GM18502 (cell line): Measurements from ENCODE around the gene FAM9B.
"Not testable (repeated sequence)": the region's sequence is repeated elsewhere in the genome, so short reads cannot be mapped to it uniquely, and the experiment has no call there.

Experiments used
- ATAC-seq: cut with Tn5 transposase; IDR thresholded peaks from one replicate; pipeline ENCODE4 v1.9.1; 2021; ENCODE audit warnings: mild to moderate bottlenecking; ENCODE audit not compliant: unreplicated experiment, poor library complexity

Gene FAM9B

DNA sequence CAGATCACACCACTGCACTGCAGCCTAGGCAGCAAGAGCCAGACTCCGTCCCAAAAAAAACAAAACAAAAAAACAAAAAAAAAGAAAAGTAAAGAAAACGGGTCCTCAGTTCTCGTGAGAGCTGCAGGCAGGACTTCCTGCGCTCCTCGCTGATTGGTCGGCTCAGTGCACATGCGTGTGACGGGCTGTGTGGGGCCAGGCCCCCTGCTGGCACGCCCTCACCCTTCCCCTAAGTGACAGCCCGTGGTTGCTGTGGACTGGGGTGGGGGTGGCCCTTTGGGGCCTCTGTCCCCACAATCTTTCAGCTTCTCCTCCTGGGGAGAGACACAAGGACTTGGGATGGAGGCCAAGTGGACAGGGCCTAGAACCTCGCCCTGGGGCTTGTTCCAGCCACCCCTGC is at the start of gene FAM9B:
Gene FAM9B (minus strand): TSS at position 139 of the 400 bp plus-strand sequence. CDS start 1,141 bp downstream, outside the sequence.
- no peak for ATAC-seq

DNA sequence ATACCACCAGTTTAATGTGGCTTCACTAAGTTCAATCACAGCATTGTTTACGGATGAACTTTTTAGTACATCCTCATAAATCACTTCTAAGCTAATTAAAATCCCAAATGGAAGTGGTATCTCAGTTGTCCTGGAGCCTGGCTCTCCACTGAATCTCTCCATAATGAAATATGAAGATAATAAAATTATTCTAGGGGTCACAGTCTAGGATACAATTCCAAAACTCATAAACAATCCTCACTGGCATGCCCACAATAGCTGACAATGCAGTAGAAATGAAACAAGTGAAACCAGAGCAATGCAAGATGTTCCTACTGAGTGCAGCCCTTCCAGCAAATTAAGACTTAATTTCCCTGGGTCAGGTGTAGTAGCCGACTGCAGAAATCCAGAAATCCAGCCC is 47.3 kb upstream of the FAM9B start:
- ATAC-seq, result no peak

DNA sequence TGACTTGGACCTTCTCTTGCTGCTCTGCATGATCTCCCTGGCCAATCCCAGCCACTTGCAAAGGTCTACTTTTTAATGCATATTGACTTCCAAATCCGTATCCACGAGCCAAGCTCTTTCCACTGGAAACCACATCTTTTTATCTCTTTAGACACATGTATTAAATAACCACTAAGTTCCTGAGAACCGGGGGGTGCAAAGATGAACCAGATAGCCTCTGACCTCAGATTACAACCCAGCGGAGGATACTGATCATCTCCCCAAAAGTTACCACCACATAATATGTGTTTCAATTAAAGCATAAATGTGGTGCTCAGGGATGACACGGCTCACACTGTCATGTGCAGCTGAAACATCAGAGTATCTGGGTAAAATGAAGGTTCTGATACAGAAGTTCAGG is 40.4 kb upstream of the FAM9B start:
- no peak for ATAC-seq

DNA sequence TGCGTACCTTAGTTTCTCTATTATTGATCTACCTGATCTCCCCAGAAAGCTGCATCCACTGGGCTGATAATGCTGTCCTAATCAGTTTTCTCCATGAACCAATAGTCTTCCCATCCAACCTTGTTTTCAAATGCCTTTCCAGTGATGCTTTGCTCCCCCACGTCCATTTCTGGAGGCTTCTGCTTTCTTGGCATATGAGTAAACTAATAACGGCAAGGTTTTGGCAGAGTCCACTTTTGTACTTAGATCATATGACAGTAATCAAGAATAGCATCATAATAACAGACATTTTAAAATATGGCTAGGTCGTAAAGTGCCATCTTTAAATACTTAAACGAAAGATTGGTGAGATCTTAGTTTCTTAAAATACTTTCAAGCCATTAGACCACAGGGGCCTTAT is 38.4 kb upstream of the FAM9B start:
- ATAC-seq, result no peak

DNA sequence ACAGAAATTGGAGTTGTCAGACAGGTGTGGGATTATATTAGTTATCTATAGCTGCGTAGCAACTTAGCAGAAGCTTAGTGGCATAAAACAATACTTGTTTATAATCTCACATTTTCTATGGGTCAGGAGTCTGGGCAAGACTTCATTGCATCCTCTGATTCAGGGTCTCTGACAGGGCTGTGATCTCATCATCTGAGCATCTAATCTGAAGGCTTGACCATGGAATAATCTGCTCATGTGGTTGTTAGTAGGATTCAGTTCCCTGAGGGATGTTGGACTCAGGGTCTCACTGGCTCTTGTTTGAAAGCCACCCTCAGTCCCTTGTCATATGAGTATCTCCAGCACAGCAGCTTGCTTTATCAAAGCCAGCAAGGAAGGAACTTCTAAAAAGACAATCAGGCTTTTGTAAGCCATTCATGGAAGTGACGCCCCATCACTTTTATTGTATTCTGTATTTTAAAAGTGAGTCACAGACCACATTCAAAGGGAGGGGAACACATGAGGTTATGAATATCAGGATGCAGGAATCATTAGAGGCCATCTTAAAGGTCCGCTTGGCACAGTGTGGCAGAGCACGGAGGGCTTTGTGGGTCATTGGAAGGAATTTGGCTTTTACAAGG is 37.2 kb upstream of the FAM9B start:
- no peak for ATAC-seq

DNA sequence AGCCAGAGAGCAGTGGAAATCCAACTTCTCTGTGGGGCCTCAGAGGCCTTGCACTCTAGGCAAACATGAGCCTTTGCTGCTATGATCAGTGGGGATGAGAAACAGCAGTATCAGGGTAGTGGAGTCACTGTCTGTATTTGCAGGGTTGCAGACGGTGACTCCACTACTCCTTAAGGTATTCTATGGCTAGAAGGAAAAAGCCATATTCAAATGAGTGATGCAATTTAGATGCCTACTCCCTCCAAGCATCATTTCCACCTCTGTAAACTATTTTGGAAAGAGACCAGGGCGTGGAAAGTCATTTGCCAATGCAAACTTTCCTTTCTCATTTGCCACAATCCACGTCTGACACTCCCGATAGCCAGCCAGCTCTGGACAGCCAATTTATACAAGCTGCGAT is 35.6 kb upstream of the FAM9B start:
- no peak for ATAC-seq

DNA sequence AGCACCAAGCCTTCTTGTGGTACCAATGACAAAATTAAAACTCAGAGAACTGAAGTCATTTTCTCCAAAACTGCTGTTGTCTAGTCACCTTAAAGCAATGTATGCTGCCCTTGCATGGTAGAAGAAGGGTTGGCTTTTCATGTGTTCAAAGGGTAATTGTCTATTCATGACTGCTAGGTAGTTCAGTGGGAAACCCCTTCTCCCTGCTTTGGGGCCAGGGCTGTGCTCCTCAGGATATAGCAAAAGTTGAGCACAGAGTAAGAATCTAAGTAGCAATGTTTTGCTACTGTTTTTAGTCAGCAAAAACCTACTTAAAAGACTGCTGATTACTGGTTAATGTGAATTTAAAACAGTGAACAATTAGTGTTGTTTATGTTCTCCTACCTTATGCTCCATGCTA is 30.8 kb upstream of the FAM9B start:
- no peak for ATAC-seq

DNA sequence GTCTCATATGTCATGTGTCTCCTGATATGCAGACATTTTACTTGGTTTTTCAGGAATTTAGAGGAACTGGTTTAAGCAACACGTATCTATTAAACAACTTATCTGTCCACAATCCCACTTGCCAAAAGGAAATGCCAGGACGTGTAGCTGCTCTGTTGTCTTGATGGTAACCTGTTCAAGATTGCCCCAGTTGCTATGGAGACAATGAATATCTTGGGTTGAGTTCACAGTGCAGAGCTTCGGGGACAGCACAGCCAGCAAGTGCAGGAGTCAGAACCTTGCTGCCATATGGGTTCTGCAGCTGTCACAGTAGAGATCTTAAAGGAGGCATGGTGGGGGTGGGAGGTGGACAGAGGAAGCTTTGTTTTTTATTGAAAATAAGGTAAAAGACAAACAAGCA is 28.7 kb upstream of the FAM9B start:
- no peak for ATAC-seq

DNA sequence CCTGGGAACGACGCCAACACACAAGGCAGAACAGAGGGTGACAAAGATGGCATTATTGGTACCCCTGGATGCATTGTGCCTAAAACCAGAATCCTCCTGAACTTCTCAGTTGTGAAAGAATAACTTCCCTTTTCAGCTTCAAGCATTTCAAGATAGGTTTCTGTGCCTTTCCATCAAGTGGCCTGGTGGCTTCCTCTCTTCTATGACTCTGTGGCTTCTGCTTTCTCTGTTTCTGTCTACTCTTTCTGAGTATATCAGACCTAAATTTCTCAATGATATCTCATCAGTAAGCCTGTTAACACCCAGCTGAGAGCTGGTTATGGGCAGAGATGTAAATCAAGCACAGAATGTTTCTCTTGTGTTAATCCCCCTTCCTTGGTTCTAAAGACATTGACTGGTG is 21.4 kb upstream of the FAM9B start:
- ATAC-seq, result no peak

DNA sequence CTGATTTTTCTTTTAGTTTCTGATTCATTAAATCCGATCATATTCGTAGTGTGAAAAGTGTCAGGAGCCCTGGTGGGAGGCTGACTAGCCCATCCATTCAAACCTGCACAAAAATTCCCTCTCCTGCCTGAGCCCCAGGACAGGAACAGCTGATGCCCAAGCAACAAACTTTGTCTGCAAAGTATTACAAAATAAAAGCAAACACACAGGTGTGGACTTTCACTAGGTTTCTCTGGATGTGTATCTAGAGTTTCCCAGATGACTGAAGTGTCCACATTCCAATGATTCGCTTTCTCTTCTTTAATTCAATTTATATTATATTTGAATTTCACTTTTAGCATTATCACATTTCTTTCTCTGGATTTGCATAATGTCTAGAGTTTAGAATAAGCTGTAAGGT is 18.2 kb upstream of the FAM9B start:
- no peak for ATAC-seq

DNA sequence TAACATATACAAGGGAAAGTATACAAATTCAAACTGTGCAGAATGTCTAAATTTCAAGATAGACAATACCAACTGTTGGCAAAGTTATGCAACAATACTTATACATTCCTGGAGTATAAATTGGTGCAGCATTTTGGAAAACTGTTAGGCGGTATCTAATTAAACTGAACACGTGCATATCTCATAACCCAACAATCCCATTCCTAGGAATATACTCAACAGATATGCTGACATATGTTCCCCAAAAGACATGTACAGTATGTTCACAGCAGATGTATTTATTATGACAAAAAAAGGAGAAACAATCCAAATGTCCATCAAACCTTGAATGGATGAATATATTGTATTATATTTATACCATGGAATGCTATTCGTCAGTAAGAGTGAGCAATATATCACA is 16.4 kb upstream of the FAM9B start:
- no peak for ATAC-seq

DNA sequence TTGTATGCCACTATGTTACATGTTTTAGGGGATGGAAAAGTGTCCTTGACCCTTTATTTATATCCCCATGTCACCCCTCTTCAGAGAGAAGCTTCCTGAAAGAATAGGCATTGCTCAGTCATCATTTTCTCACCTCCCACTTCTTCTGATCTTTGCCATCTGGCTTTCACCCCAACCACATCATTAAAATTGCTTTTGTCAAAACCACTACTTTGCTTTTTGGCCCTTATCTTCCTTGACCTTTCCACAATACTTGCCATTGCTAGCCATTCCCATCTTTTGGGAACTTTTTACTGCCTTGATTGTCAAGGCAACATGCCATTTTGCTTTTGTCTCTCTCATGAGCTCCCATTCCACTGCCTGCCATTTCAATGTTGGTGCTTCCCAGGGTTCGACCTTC is 14.9 kb upstream of the FAM9B start:
- ATAC-seq, result no peak

DNA sequence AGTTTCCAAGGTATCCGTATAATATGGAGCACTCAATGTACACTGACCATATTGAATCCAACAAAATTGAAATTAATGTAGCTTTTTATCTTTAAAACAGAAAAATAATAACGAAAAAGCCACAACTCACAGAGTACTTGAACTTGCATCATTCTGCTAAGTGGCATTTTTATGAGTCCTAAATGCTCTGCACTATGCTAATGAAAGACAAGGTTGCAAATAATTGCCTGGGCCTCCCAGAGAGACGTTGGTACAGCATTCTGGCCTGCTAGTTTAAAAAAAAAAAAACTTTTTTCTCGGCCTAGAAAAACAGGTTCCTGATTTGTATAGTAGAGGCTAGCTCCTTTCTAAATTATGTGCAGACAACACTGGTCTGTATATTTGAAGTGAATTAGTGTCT is 4.3 kb upstream of the FAM9B start:
- no peak for ATAC-seq

DNA sequence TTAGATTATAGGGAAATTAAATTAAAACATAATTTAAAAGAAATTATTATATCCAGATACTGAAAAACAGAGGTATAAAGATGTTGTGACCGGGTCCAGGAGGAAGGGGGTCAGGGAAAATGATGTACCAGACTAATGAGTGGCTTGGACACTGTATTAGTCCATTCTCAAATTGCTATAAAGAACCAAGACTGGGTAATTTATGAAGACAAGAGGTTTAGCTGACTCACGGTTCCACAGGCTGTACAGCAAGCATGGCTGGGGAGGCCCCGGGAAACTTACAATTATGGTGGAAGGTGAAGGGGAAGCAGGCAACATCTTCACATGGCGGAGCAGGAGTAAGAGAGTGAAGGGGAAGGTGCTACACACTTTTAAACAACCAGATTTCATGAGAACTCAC is 3.4 kb upstream of the FAM9B start:
- no peak for ATAC-seq

DNA sequence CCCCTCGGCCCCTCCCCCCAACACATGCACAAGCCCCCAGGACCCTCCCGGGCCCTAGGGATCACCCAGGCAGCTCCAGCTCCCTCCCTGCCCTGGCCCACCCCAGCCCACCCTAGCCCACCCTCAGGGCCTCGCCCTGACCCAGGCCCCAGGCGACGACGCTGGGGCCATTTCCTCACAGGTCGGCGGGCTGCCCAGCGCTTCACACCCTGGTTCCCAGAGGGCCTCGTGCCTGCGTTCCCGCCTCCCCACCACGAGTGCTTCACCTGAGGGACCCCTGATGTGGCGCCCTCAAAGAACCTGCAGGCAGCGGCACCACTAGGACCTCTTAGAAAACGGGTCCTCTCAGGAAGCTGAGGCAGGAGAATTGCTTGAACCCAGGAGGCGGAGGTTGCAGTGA is 341 bp downstream of the FAM9B start:
- no peak for ATAC-seq

DNA sequence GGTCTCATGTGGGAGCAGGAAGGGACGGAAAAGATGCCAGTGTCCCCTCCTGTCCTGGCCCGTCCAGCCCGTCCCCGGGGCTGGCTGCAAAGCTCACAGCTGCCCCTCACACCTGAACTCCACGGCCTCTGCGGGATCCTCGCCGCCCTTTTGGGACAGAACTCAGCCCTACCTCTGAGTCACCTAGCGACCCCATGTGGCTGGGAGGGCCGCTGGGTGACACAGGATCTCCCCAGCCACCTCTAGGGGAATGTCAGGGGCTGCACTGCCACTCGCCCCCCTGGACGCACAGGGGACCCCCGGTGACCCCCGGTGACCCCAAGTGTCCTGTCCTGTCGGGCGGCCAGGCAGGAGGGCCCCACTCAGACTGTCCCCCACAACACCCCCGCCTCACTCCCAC is 748 bp downstream of the FAM9B start:
- ATAC-seq, result no peak

DNA sequence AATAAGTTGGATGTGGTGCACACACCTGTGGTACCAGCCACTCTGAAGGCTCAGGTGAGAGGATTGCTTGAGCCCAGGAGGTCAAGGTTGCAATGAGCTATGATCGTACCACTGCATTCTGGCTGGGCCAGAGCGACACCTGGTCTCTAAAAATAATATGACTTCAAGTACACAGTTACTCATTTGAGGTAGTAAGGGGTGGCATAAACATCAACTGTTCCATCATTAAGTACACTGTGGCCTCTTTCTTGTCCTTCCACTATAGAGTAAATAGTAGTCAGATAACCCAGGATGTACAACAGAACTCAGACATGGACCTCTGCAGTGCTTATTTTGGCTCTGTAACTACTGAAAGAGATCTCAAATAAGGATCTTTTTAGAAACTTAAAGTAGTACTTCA is 10.6 kb downstream of the FAM9B start:
- no peak for ATAC-seq

DNA sequence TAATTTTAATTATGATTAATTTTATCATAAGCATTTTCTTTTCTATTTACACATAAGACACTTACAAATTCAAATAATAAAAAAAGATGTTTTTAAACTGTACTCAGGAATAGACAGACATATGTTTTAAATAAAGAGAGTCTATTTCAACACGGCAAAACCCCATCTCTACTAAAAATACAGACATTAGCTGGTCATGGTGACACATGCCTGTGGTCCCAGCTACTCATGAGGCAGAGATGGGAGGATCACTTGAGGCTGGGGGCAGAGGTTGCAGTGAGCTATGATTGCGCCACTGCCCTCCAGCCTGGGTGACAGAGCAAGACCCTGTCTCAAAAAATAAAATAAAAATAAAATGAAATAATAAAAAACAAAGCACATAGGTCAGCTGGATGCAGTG is 14.8 kb downstream of the FAM9B start:
- ATAC-seq, result no peak

DNA sequence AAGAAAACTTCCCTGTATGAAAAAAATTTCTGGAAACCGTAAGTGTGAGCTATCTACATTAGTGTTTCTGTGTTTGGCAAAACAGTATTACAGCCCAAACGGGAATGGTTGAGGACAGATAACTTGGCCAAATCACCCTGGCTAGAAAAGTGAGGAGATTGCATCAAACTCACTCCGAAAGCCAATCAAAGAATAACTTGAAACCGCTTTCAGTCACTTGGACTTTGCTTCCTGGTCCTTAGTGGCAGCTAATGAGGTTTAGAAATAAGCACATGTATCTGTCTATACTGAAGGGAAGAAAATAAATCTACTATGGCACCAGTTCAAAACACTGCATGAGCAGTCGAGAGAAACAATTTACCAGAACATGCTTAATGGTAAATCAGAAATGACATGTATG is 15.6 kb downstream of the FAM9B start:
- not testable (repeated sequence) for ATAC-seq

DNA sequence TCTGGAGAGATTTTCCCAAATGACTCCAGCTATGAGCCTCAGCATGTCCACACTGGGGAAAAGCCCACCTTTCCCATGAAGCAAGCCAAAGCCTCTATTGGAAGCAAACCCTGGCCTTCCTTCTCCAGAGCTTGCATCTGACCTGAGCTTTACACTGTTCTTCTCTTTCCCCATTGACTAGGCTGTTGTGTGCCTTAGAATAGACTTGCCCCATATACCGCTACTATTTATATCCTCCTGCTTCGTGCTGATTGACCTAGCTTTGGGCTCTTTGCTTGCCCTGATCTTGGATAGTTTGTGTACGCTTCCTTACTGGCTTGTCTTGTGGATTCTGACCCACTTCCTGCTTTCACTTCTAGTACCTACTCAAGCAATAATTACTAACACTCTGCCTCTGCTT is 30.9 kb downstream of the FAM9B start:
- ATAC-seq, result no peak

DNA sequence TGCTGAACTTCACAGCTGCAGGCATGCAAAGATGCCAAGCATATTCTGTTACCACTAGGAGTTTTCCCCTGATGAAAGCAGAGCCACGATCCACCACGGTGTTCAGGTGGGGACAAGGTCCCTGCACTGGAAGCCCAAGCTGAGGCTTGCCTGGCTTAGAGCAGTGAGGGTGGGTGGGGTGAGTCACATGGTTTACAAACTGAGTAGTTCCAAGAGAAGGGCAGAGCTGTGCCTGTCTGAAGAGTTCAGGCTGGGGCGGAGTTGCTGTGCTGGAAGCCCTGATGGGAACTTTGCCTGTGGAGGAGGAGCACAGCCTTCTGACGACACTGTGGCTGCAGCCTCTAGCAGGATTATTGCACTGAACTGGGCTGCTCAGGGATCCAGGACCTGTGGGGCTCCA is 45.5 kb downstream of the FAM9B start:
- ATAC-seq, result no peak

DNA sequence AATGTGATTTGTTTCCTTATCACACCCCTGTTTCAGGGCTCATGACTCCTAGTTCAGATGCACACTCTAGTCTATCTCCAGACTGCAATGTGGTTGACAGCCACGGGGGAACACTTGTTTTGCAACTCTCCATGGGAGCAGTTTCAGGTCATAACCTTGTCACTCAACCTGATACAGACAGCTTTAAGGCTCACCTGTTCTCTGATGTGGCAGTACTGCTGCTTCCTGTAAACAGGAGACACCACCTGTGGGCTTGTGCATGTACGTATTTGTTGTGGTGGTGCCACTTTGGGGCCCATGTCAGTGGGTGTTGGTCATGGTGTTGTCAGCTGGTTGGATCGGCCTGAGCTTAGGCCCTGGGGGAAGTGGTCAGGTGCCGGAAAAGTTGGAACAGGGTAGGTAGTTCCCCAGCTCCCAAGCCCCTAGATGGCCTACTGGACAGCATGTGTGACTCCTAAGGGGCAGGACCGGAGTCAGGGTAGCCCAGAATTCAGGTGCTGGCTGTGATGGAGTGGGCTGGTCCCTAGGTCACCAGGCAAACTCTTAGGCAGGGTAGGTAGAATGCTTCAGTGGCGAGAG is 46.2 kb downstream of the FAM9B start:
- no peak for ATAC-seq

DNA sequence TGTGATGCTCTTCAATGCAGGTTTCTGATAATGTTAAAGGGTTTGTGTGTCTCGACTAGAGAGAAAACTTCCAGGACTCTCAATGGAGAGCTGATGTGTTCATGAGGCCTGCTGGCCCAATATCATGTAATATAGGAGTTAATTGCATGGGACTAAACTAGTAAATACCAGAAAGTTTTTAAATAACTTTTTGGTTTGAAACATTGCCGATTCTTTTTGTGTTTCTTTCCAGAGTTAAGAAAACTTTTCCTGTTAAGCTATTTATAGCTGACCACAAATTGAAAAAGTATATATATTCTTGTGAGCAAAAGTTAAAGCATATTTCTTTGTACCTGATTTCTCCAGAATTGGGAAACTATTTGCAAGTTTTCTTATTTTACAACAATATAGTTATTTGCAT is 49.7 kb downstream of the FAM9B start:
- ATAC-seq, result no peak
